Adrenal gland (tissue), 12 donors: Measurements from ENCODE around the gene LYSET. TPM values are rescaled to one million over a fixed set of nuclear protein-coding genes. Genes with fewer than 3 reads are reported as not detected.
A peak's percentile ranks its signal among the peaks of the same experiment; 100 is the strongest.

Source experiments
- DNase-seq, 7 donors: peaks; one replicate each; pipeline ENCODE4 v3.0.0-alpha.2; 2019 to 2020
- H3K27ac ChIP-seq, 5 donors: fragments of 200-600 bp; sonication (generic) in 4 of 5; 1 replicate in 3 of 5; 2 replicates in 2 of 5; pipeline versions ENCODE4 v1.5.1 to v1.8.0; 2016 to 2020; ENCODE audit warnings: mild to moderate bottlenecking in 1 of 5
- H3K27me3 ChIP-seq: fragments of 200-600 bp; 2 replicates; pipeline ENCODE4 v1.8.0; 2021
- H3K36me3 ChIP-seq, 2 donors: fragments of 200-600 bp; replicated peaks in 1 of 2; 1 replicate in 1 of 2; 2 replicates in 1 of 2; pipeline versions ENCODE4 v1.5.1 to v1.8.0; 2018 to 2022
- H3K4me1 ChIP-seq, 2 donors: fragments of 200-600 bp; replicated peaks in 1 of 2; 1 replicate in 1 of 2; 2 replicates in 1 of 2; pipeline versions ENCODE4 v1.5.1 to v1.8.0; 2018 to 2021
- H3K4me3 ChIP-seq, 4 donors: fragments of 200-600 bp; sonication (generic) in 3 of 4; one replicate each; pipeline ENCODE4 v1.5.1; 2016 to 2018
- H3K9me3 ChIP-seq, 3 donors: fragments of 200-600 bp; sonication (generic) in 1 of 3; replicated peaks in 1 of 3; 1 replicate in 2 of 3; 2 replicates in 1 of 3; pipeline versions ENCODE4 v1.5.1 to v1.8.0; 2016 to 2021
- POLR2A ChIP-seq, 2 donors: fragments of 450-650 bp; IDR thresholded peaks; one replicate each; pipeline ENCODE4 v1.6.1; 2017; ENCODE audit warnings: antibody characterized with exemption in 2 of 2, mild to moderate bottlenecking in 2 of 2, moderate library complexity in 1 of 2
- WGBS, 4 donors: extraction: QIAGEN DNeasy Blood & Tissue Kit in 2 of 4; methylation state at CpG; one replicate each; pipeline versions ENCODE4 v1.1.5 to v1.1.7; 2013 to 2017; 5-methylcytosine and 5-hydroxymethylcytosine counted together
- intact Hi-C, 2 donors: fragments of 100-400 bp; cut with DNase I; formaldehyde crosslinking; loops; one replicate each; pipeline versions ENCODE4 v1.14.1 to v1.15.0; 2022 to 2023
- polyA plus RNA-seq, 3 donors: library from polyadenylated mRNA; stranded (reverse); fragments of 200-250 nt in 2 of 3; fragments of 350-450 nt in 1 of 3; fragmentation: Illumina TruSeq in 1 of 3; extraction: RNeasy Lipid Tissue Mini Kit (QIAGEN cat#74804) in 1 of 3; gene quantifications; one replicate each; pipeline ENCODE4 v1.2.3, GENCODE V29; 2013 to 2014
- total RNA-seq, 9 donors: library from RNA; depleted of rRNA in 4 of 9; stranded (reverse); fragments of >200 nt in 4 of 9; fragments of 120-200 nt in 1 of 9; fragmentation: NEBNext Ultra II Directional in 1 of 9; extraction: Animal tissue kit (Norgen Biotek cat#: 25700) in 1 of 9; gene quantifications; one replicate each; pipeline versions ENCODE4 v1.1.0 to v1.2.4, GENCODE V29; 2013 to 2023
- TF ChIP-seq, protein P1 (sequence below), 6 experiments: fragments of 450-650 bp in 4 of 6; fragments of 200-600 bp in 2 of 6; sonication (generic) in 1 of 6; IDR thresholded peaks; 1 replicate in 5 of 6; 2 replicates in 1 of 6; pipeline versions ENCODE4 v1.5.1 to v1.8.0; 2016 to 2021; ENCODE audit warnings: antibody characterized with exemption in 6 of 6, mild to moderate bottlenecking in 2 of 6, moderate library complexity in 1 of 6
- donor health status: healthy with polysubstance abuse.
- donor health status: Bipolar disorder and iron deficiency.
- donor health status: DM: yes; HTN: yes; CAD: no.
- donor health status: DM: no; HTN: no; CAD: no.
- donor health status: DM: no; HTN: no; CAD: no.
- donor health status: DM: yes; HTN: yes; CAD: no.

The LYSET gene
- total and polyA plus RNA-seq, 12 donors: 12.0 to 37.9 (median 22.4) TPM

DNA sequence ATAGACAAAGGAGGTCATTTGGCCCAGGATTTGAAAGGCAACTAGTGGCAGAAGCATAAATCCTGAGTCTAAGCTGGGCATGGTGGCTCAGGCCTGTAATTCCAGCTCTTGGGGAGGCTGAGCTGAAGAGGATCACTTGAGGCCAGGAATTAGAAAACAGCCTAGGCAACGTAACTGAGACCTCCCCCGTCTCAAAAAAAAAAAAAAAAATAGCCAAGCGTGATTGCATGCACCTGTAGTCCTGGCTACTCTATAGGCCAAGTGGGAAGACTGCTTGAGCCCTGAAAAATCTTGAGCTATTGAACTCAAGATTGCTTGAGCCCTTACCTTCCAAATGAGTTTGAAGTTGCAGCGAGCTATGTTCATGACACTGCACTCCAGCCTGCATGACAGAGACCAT lies 13.9 kb downstream of the LYSET start:
- no peak overlapping the region for H3K4me3 ChIP-seq
- H3K27me3 ChIP-seq: no peaks in the 10 kb centered on the region
- intact Hi-C loops: no loop called here
- H3K27ac ChIP-seq: no peak overlapping the region
- no peaks in the 10 kb centered on the region for H3K4me1 ChIP-seq
- TF ChIP-seq POLR2A (IDR thresholded peaks at IDR 0.05): no peak
- TF ChIP-seq, protein P1, sequence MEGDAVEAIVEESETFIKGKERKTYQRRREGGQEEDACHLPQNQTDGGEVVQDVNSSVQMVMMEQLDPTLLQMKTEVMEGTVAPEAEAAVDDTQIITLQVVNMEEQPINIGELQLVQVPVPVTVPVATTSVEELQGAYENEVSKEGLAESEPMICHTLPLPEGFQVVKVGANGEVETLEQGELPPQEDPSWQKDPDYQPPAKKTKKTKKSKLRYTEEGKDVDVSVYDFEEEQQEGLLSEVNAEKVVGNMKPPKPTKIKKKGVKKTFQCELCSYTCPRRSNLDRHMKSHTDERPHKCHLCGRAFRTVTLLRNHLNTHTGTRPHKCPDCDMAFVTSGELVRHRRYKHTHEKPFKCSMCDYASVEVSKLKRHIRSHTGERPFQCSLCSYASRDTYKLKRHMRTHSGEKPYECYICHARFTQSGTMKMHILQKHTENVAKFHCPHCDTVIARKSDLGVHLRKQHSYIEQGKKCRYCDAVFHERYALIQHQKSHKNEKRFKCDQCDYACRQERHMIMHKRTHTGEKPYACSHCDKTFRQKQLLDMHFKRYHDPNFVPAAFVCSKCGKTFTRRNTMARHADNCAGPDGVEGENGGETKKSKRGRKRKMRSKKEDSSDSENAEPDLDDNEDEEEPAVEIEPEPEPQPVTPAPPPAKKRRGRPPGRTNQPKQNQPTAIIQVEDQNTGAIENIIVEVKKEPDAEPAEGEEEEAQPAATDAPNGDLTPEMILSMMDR (IDR thresholded peaks at IDR 0.05): no peak
- 75 to 97% (median 94%) methylated on average over 4 of the region's 4 CpGs for WGBS, 4 donors
- H3K9me3 ChIP-seq: no peaks in the 10 kb centered on the region
- H3K36me3 ChIP-seq: no peaks in the 10 kb centered on the region
- no peak for DNase-seq

DNA sequence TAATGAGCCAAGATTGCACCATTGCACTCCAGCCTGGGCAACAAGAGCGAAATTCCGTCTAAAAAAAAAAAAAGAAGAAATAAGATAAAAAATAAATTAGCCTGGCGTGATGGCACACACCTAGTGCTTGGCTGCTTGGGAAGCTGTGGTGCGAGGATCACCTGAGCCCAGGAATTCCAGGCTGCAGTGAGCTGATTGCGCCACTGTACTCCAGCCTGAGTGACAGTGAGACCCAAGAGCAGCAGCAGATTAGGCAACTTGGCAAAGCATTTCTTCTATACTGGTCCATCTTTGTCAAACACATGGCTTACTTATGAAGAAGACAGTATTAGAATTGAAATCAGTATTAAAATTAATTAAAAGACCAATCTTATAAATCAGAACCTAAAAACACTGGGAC lies 15.4 kb downstream of the LYSET start:
- H3K27ac ChIP-seq: no peak overlapping the region
- no peaks in the 10 kb centered on the region for H3K36me3 ChIP-seq
- H3K4me1 ChIP-seq: no peaks in the 10 kb centered on the region
- no peaks in the 10 kb centered on the region for H3K27me3 ChIP-seq
- intact Hi-C loops: no loop called here
- no peak for TF ChIP-seq POLR2A (IDR thresholded peaks at IDR 0.05)
- TF ChIP-seq, protein P1 (IDR thresholded peaks at IDR 0.05): no peak
- H3K9me3 ChIP-seq: no peaks in the 10 kb centered on the region
- no peak for DNase-seq
- 91 to 97% (median 95%) methylated on average over 5 of the region's 5 CpGs for WGBS, 4 donors
- H3K4me3 ChIP-seq: no peak overlapping the region

DNA sequence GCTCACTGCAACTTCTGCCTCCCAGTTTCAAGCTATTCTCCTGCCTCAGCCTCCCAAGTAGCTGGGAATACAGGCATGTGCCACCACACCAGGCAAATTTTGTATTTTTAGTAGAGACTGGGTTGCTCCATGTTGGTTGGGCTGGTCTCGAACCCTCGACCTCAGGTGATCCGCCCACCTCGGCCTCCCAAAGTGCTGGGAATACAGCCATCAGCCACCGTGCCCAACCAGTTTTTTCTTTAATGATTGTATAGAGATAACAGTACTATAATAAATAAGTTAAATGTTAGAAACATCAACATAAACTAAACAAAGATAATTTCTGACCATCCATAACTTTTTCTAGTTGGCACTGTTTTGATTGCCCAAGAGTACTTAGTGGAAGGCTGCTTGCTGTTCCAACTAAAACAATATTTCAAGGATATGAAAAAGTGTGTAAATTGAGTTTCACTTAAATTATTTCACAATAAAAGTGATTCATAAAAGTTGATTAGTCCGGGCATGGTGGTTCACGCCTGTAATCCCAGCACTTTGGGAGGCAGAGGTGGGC lies 16.1 kb downstream of the LYSET start:
- H3K9me3 ChIP-seq: no peaks in the 10 kb centered on the region
- intact Hi-C loops: no loop called here
- H3K4me1 ChIP-seq: peaks cover 0 to 6% of the 10 kb centered on the region in 2 donors
- H3K36me3 ChIP-seq: no peaks in the 10 kb centered on the region
- H3K4me3 ChIP-seq: no peak overlapping the region
- no peak overlapping the region for H3K27ac ChIP-seq
- WGBS, 4 donors: 66 to 86% (median 81%) methylated on average over 7 of the region's 7 CpGs
- no peak for DNase-seq
- no peak for TF ChIP-seq POLR2A (IDR thresholded peaks at IDR 0.05)
- TF ChIP-seq, protein P1 (IDR thresholded peaks at IDR 0.05): no peak
- H3K27me3 ChIP-seq: no peaks in the 10 kb centered on the region

DNA sequence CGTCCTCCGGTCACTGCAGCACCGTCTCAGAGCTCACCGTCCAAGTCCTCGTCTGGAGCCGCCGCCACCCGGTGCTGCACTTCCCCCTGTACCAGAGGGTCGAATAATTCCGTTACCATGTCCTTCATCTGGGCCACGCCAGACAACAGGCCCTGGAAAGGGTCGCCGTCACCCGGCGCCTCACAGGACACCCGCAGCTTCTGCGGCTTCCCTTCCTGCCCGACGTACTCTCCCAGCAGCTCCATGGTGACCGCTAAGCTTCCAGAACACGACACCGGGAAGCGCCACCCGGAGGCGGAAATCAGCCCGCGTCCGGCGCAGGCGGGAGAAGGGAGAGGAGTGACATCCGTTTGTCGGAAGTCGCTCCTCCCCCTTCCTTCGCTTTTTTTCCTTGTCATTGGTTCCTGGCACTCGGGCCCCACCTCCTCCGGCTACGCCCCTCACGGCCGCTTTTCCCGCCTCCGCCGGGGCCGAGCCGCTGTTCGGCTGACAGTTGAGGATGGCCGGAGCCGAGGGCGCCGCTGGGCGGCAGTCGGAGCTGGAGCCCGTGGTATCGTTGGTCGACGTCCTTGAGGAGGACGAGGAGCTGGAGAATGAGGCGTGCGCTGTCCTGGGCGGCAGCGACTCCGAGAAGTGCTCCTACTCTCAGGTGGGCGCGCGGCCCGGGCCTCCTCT lies 21.8 kb downstream of the LYSET start, which contains the start of the genes GON7 and UBR7:
GON7 (minus strand) TSS at position 273 of the 675 bp plus-strand sequence; CDS start at position 245, 28 bp downstream.
UBR7 (plus strand) TSS at position 464 of the 675 bp plus-strand sequence; CDS start at position 500, 36 bp downstream.
- Histone ChIP-seq H3K27ac (peak within 1 kb of the TSS; percentile 6 to 92 (median 84)), H3K4me1 (peaks cover 0 to 24% of the 10 kb centered on the region in 2 donors), H3K4me3 (peak within 1 kb of the TSS; percentile 59 to 85 (median 68)), H3K36me3 (peaks cover 0 to 7% of the 10 kb centered on the region in 2 donors), H3K9me3 (no peaks in the 10 kb centered on the region), H3K27me3 (no peaks in the 10 kb centered on the region)
- TF ChIP-seq, protein P1 (IDR thresholded peaks at IDR 0.05): peak; percentile 15 to 53 (median 26)
- TF ChIP-seq POLR2A (IDR thresholded peaks at IDR 0.05): peak; percentile 26 to 83
- WGBS, 4 donors: 0 to 1% (median 0%) methylated on average over 21 to 65 of the region's 65 CpGs
- intact Hi-C loops: no loop called here
- peak; percentile 96 to 98 (median 97) for DNase-seq
